ENCODE results near the gene RAET1E.

DNA sequence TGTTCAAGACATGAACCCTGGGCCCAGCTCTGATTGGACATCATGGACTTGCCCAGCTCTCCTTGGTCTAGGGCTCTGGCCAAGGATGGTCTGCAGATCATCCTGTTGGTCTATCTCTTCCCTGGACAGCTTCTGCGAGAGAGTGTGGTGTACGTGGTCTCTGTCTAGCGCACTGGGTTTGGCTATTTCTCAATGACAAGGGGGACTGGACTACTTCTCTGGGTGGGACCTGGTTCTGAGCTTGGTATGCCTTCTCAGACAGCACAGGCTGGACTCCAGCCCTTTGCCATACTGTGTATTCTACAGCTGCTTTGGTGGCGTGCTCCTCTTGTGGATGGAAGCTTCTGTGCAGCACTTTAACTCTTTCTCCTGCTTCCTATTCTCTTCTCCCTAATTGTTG, 8.5 kb upstream of the RAET1E start:
- TF ChIP-seq, protein P1, sequence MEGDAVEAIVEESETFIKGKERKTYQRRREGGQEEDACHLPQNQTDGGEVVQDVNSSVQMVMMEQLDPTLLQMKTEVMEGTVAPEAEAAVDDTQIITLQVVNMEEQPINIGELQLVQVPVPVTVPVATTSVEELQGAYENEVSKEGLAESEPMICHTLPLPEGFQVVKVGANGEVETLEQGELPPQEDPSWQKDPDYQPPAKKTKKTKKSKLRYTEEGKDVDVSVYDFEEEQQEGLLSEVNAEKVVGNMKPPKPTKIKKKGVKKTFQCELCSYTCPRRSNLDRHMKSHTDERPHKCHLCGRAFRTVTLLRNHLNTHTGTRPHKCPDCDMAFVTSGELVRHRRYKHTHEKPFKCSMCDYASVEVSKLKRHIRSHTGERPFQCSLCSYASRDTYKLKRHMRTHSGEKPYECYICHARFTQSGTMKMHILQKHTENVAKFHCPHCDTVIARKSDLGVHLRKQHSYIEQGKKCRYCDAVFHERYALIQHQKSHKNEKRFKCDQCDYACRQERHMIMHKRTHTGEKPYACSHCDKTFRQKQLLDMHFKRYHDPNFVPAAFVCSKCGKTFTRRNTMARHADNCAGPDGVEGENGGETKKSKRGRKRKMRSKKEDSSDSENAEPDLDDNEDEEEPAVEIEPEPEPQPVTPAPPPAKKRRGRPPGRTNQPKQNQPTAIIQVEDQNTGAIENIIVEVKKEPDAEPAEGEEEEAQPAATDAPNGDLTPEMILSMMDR (IDR thresholded peaks at IDR 0.05) = no peak
- no peak for TF ChIP-seq EZH2 (IDR thresholded peaks at IDR 0.05; ENCODE audit: borderline replicate concordance, insufficient read depth, low read depth, low read length, poor library complexity, severe bottlenecking)

Measured in B cell (primary cell).